ENCODE data around the gene BARHL1. TPM values are rescaled to one million over a fixed set of nuclear protein-coding genes. Genes with fewer than 3 reads are reported as not detected.

Gene BARHL1
- total RNA-seq, 2 experiments from 2014 or later, result not detected

DNA sequence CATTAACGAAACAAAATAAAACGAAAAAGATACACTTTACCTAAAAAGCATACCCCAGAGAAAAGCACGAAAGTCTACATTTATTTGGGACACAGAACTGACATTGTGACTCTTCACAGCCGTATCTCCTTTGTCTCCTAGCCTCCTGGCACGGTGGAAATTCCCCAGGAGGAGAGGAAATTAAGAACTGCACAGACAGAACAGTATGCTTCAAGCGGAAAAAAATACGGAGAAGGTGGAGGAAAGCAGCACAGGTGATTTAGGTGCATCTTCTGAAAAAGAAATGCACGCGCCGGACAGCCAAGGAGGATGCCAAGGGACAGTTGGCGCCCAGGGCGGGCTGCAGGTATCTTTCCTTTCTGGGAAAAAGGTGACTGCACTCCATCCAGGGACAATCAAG lies 55.4 kb downstream of the BARHL1 start:
- no peak overlapping the region for H2AFZ ChIP-seq (ENCODE audit: low read length)
- no peaks in the 10 kb centered on the region for H3K9me2 ChIP-seq (ENCODE audit: insufficient read depth, low read length)
- H3K4me3 ChIP-seq (ENCODE audit: low read depth, low read length, poor library complexity, severe bottlenecking), result no peak overlapping the region
- intact Hi-C loops (cut with micrococcal nuclease; ENCODE audit: unreplicated experiment), result no loop called here
- TF ChIP-seq, protein P1, sequence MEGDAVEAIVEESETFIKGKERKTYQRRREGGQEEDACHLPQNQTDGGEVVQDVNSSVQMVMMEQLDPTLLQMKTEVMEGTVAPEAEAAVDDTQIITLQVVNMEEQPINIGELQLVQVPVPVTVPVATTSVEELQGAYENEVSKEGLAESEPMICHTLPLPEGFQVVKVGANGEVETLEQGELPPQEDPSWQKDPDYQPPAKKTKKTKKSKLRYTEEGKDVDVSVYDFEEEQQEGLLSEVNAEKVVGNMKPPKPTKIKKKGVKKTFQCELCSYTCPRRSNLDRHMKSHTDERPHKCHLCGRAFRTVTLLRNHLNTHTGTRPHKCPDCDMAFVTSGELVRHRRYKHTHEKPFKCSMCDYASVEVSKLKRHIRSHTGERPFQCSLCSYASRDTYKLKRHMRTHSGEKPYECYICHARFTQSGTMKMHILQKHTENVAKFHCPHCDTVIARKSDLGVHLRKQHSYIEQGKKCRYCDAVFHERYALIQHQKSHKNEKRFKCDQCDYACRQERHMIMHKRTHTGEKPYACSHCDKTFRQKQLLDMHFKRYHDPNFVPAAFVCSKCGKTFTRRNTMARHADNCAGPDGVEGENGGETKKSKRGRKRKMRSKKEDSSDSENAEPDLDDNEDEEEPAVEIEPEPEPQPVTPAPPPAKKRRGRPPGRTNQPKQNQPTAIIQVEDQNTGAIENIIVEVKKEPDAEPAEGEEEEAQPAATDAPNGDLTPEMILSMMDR (conservative IDR thresholded peaks at IDR 0.05; ENCODE audit: low read length), result no peak
- TF ChIP-seq EZH2phosphoT487 (IDR thresholded peaks at IDR 0.05; ENCODE audit: borderline replicate concordance, low read depth, low read length), result no peak
- H3K4me1 ChIP-seq (ENCODE audit: insufficient read depth, low read length, poor library complexity, severe bottlenecking), result no peaks in the 10 kb centered on the region
- ChIA-PET POLR2A (no interaction called here), CTCF (ENCODE audit: unreplicated experiment) (no interaction called here)
- no peaks in the 10 kb centered on the region for H3K9me3 ChIP-seq (ENCODE audit: low read length)
- no peaks in the 10 kb centered on the region for H4K20me1 ChIP-seq (ENCODE audit: insufficient read depth, low read length)
- peaks cover 79% of the 10 kb centered on the region for H3K36me3 ChIP-seq (ENCODE audit: insufficient read depth, low read length)
- H3K27ac ChIP-seq (ENCODE audit: low read depth, low read length, poor library complexity, severe bottlenecking), result no peak overlapping the region
- no peak overlapping the region for H3K4me2 ChIP-seq (ENCODE audit: low read length)
- H3K79me2 ChIP-seq (ENCODE audit: insufficient read depth, low read depth, low read length), result no peaks in the 10 kb centered on the region
- no TSS peak for BruUV-seq (replicated peaks)
- no peak for DNase-seq (ENCODE audit: low spot score)

DNA sequence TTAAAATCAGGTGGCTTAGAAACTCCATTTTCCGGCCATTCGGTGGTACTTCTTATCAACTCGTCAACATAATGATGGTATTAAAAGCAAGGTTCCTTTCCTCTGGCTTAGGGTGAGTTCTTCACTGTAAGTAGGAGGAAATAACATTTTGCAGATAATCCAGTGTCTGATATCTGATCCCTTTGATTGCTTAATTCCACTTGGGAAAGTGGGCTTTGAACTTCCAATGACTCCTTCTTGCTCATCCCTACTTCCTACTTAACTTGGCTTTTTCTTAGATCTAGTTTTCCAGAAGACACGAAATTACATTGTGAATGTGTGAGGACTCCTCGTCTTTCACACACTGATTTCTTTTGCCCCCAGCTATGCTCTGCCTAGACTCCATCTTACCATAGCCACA lies 55.8 kb downstream of the BARHL1 start:
- Histone ChIP-seq H3K9me2 (ENCODE audit: insufficient read depth, low read length) (no peaks in the 10 kb centered on the region), H4K20me1 (ENCODE audit: insufficient read depth, low read length) (no peaks in the 10 kb centered on the region), H3K4me2 (ENCODE audit: low read length) (no peak overlapping the region), H3K27ac (ENCODE audit: low read depth, low read length, poor library complexity, severe bottlenecking) (no peak overlapping the region), H3K4me3 (ENCODE audit: low read depth, low read length, poor library complexity, severe bottlenecking) (no peak overlapping the region), H3K79me2 (ENCODE audit: insufficient read depth, low read depth, low read length) (no peaks in the 10 kb centered on the region), H3K4me1 (ENCODE audit: insufficient read depth, low read length, poor library complexity, severe bottlenecking) (no peaks in the 10 kb centered on the region), H3K36me3 (ENCODE audit: insufficient read depth, low read length) (peaks cover 79% of the 10 kb centered on the region), H3K9me3 (ENCODE audit: low read length) (no peaks in the 10 kb centered on the region), H2AFZ (ENCODE audit: low read length) (no peak overlapping the region)
- intact Hi-C loops (cut with micrococcal nuclease; ENCODE audit: unreplicated experiment), result no loop called here
- POLR2A ChIA-PET, result no interaction called here
- CTCF ChIA-PET (ENCODE audit: unreplicated experiment), result no interaction called here
- no peak for DNase-seq (ENCODE audit: low spot score)
- no TSS peak for BruUV-seq (replicated peaks)
- TF ChIP-seq, protein P1 (conservative IDR thresholded peaks at IDR 0.05; ENCODE audit: low read length), result no peak
- TF ChIP-seq EZH2phosphoT487 (IDR thresholded peaks at IDR 0.05; ENCODE audit: borderline replicate concordance, low read depth, low read length), result no peak

DNA sequence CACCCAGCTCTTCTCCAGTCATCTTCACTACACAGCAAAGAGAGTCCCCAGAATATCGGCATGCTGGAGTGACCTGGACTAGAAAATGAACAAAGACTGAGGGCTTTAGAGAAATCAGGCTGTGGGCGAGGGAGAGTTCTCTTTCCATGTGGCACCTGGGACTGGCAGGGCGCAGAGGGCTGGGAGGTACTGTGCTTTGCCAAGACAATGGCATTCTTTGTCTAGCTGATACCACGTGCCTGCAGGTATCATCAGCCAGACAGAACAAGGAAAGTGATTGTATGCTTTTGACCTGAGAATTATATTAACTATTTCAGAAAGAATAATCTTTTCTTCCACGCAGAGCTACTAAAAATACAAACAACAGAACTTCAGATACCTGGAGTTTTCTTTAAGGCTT lies 56.9 kb downstream of the BARHL1 start:
- BruUV-seq (replicated peaks), result no TSS peak
- intact Hi-C loops (cut with micrococcal nuclease; ENCODE audit: unreplicated experiment), result no loop called here
- Histone ChIP-seq H2AFZ (ENCODE audit: low read length) (no peak overlapping the region), H3K36me3 (ENCODE audit: insufficient read depth, low read length) (peaks cover 83% of the 10 kb centered on the region), H3K4me3 (ENCODE audit: low read depth, low read length, poor library complexity, severe bottlenecking) (no peak overlapping the region), H4K20me1 (ENCODE audit: insufficient read depth, low read length) (no peaks in the 10 kb centered on the region), H3K9me3 (ENCODE audit: low read length) (no peaks in the 10 kb centered on the region), H3K79me2 (ENCODE audit: insufficient read depth, low read depth, low read length) (no peaks in the 10 kb centered on the region), H3K9me2 (ENCODE audit: insufficient read depth, low read length) (no peaks in the 10 kb centered on the region), H3K4me2 (ENCODE audit: low read length) (no peak overlapping the region), H3K4me1 (ENCODE audit: insufficient read depth, low read length, poor library complexity, severe bottlenecking) (no peaks in the 10 kb centered on the region), H3K27ac (ENCODE audit: low read depth, low read length, poor library complexity, severe bottlenecking) (no peak overlapping the region)
- TF ChIP-seq EZH2phosphoT487 (IDR thresholded peaks at IDR 0.05; ENCODE audit: borderline replicate concordance, low read depth, low read length), result no peak
- TF ChIP-seq, protein P1 (conservative IDR thresholded peaks at IDR 0.05; ENCODE audit: low read length), result no peak
- POLR2A ChIA-PET, result no interaction called here
- CTCF ChIA-PET (ENCODE audit: unreplicated experiment), result no interaction called here
- DNase-seq (ENCODE audit: low spot score), result no peak

Other genes starting within 250 kb of the BARHL1 start
- 79.2 and 85.8 TPM in 2 replicates for gene SETX, start 227.6 kb upstream of the BARHL1 start, total RNA-seq (2014; rRNA removed; shearing (Covaris generic))
- gene SETX, start 227.6 kb upstream of the BARHL1 start, total RNA-seq (2022), result 67.9 and 79.9 TPM in 2 replicates
- gene TTF1, start 175.8 kb upstream of the BARHL1 start, total RNA-seq (2014; rRNA removed; shearing (Covaris generic)), result 17.8 and 26.6 TPM in 2 replicates
- gene TTF1, start 175.8 kb upstream of the BARHL1 start, total RNA-seq (2022), result 21.2 and 23.0 TPM in 2 replicates
- not detected in 2 replicates for gene CFAP77, start 172.4 kb upstream of the BARHL1 start, total RNA-seq (2014; rRNA removed; shearing (Covaris generic))
- gene CFAP77, start 172.4 kb upstream of the BARHL1 start, total RNA-seq (2022), result not detected in 2 replicates
- 23.0 and 28.8 TPM in 2 replicates for gene DDX31, start 87.4 kb downstream of the BARHL1 start, total RNA-seq (2014; rRNA removed; shearing (Covaris generic))
- 24.1 and 28.3 TPM in 2 replicates for gene DDX31, start 87.4 kb downstream of the BARHL1 start, total RNA-seq (2022)
- gene GTF3C4, start 87.9 kb downstream of the BARHL1 start, total RNA-seq (2014; rRNA removed; shearing (Covaris generic)), result 15.3 and 15.7 TPM in 2 replicates
- 18.6 and 19.0 TPM in 2 replicates for gene GTF3C4, start 87.9 kb downstream of the BARHL1 start, total RNA-seq (2022)

All from OCI-LY7 (cell line).